MM.1S (cell line): ENCODE measurements around the gene SERPINB7.

Source experiments
- DNase-seq: peaks from one replicate; pipeline ENCODE4 v3.0.0-alpha.2; 2015
- H2AFZ ChIP-seq: fragments of 300-600 bp; sonication (generic); 2 replicates; pipeline ENCODE4 v1.6.0; 2016; ENCODE audit warnings: antibody characterized with exemption, low read length
- H3F3A ChIP-seq: fragments of 300-600 bp; sonication (generic); 2 replicates; pipeline ENCODE4 v1.6.1; 2016; ENCODE audit warnings: mild to moderate bottlenecking, antibody characterized with exemption, low read length, moderate library complexity, mixed read lengths; ENCODE audit not compliant: insufficient read depth
- H3K27ac ChIP-seq: fragments of 300-600 bp; sonication (generic); 2 replicates; pipeline ENCODE4 v1.5.1; 2016; ENCODE audit warnings: mild to moderate bottlenecking, low read length
- H3K27me3 ChIP-seq: fragments of 300-600 bp; sonication (generic); replicated peaks from 2 replicates; pipeline ENCODE4 v1.6.0; 2016; ENCODE audit warnings: low read length; ENCODE audit not compliant: insufficient read depth
- H3K36me3 ChIP-seq: fragments of 300-600 bp; sonication (generic); replicated peaks from 2 replicates; pipeline ENCODE4 v1.6.1; 2016; ENCODE audit warnings: mild to moderate bottlenecking, low read length, mixed read lengths; ENCODE audit not compliant: insufficient read depth
- H3K4me1 ChIP-seq: fragments of 300-600 bp; sonication (generic); 2 replicates; pipeline ENCODE4 v1.6.1; 2016; ENCODE audit warnings: low read length, mixed read lengths
- H3K4me2 ChIP-seq: fragments of 300-600 bp; sonication (generic); 2 replicates; pipeline ENCODE4 v1.6.0; 2016; ENCODE audit warnings: low read depth, low read length
- H3K4me3 ChIP-seq: fragments of 300-600 bp; sonication (generic); 2 replicates; pipeline ENCODE4 v1.5.1; 2016; ENCODE audit warnings: low read length, mixed read lengths
- H3K79me2 ChIP-seq: fragments of 300-600 bp; sonication (generic); 2 replicates; pipeline ENCODE4 v1.6.1; 2016; ENCODE audit warnings: mixed run types, low read length, mixed read lengths
- H3K9ac ChIP-seq: fragments of 300-600 bp; sonication (generic); 2 replicates; pipeline ENCODE4 v1.6.1; 2016; ENCODE audit warnings: low read length, mixed read lengths
- H3K9me2 ChIP-seq: fragments of 300-600 bp; sonication (generic); replicated peaks from 2 replicates; pipeline ENCODE4 v1.6.1; 2016; ENCODE audit warnings: mild to moderate bottlenecking, low read length, mixed read lengths; ENCODE audit not compliant: insufficient read depth
- H3K9me3 ChIP-seq: fragments of 300-600 bp; sonication (generic); replicated peaks from 2 replicates; pipeline ENCODE4 v1.6.1; 2016; ENCODE audit warnings: mild to moderate bottlenecking, low read length, mixed read lengths; ENCODE audit not compliant: insufficient read depth
- H4K20me1 ChIP-seq: fragments of 300-600 bp; sonication (generic); 2 replicates; pipeline ENCODE4 v1.6.1; 2016; ENCODE audit warnings: mild to moderate bottlenecking, low read length, moderate library complexity, mixed read lengths; ENCODE audit not compliant: insufficient read depth
- EZH2 ChIP-seq: fragments of 300-600 bp; sonication (generic); optimal IDR thresholded peaks from 2 replicates; pipeline ENCODE3; 2017; ENCODE audit warnings: low read depth, mild to moderate bottlenecking, antibody characterized with exemption, low read length, mixed read lengths
- EZH2phosphoT487 ChIP-seq: fragments of 300-600 bp; sonication (generic); IDR thresholded peaks from 2 replicates; pipeline ENCODE4 v1.6.1; 2018; ENCODE audit warnings: antibody characterized with exemption, low read length
- TF ChIP-seq, protein P1 (sequence below): fragments of 300-600 bp; sonication (generic); IDR thresholded peaks from 2 replicates; pipeline ENCODE4 v1.5.1; 2016; ENCODE audit warnings: antibody characterized with exemption, low read length, mixed read lengths

Gene SERPINB7

DNA sequence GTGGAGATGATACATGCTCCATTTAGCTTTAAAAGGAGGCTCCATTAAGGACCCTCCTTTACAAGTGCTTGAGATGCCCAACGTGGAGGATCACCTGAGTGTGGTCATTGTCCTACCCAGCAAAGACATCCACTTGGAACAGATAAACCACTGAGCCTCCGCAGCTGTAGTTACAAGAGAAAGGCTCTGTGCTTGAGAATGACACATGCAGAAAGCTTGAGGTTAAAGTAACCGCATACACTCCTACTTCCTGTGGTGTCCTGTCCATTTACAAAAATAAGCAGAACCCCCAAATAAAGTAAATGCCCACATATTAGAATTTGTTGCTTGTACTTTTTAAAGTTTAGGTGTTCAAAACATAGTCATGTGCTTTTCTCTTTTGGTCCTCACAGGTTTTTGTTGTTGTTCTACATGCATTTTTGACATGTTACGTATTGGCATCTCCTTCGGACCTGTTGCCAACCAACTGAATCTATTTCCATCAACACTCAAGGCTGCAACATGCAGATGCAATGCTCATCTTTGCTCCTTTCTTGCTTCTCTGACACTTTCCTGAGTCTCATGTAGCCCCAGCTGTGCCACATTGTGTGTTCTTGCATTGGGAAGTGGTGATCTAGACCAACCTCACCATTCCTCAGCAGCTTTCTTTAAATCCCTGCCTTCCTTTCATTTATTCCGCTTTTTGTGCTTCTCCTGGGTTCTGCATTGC, 56.0 kb downstream of the SERPINB7 start:
- Histone ChIP-seq H3K27me3 (no peaks in the 10 kb centered on the region), H3K9me2 (no peaks in the 10 kb centered on the region), H3F3A (no peaks in the 10 kb centered on the region; the same call in 1 of the 2 replicates), H3K79me2 (no peaks in the 10 kb centered on the region), H3K36me3 (no peaks in the 10 kb centered on the region), H3K9me3 (no peaks in the 10 kb centered on the region), H3K9ac (no peak overlapping the region), H3K27ac (peak overlapping the region; percentile 66; the same call in 1 of the 2 replicates), H4K20me1 (no peaks in the 10 kb centered on the region), H2AFZ (0 out of 2 replicates have a peak overlapping the region, but pooled peaks have one; percentile 18), H3K4me2 (peak overlapping the region; percentile 38), H3K4me1 (peaks cover 26% of the 10 kb centered on the region), H3K4me3 (0 out of 2 replicates have a peak overlapping the region, but pooled peaks have one; percentile 2)
- TF ChIP-seq EZH2 (no peak), EZH2phosphoT487 (no peak)
- TF ChIP-seq, protein P1, sequence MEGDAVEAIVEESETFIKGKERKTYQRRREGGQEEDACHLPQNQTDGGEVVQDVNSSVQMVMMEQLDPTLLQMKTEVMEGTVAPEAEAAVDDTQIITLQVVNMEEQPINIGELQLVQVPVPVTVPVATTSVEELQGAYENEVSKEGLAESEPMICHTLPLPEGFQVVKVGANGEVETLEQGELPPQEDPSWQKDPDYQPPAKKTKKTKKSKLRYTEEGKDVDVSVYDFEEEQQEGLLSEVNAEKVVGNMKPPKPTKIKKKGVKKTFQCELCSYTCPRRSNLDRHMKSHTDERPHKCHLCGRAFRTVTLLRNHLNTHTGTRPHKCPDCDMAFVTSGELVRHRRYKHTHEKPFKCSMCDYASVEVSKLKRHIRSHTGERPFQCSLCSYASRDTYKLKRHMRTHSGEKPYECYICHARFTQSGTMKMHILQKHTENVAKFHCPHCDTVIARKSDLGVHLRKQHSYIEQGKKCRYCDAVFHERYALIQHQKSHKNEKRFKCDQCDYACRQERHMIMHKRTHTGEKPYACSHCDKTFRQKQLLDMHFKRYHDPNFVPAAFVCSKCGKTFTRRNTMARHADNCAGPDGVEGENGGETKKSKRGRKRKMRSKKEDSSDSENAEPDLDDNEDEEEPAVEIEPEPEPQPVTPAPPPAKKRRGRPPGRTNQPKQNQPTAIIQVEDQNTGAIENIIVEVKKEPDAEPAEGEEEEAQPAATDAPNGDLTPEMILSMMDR = no peak
- DNase-seq = peak; percentile 84

- Histone ChIP-seq H3K4me2 (no peak overlapping the region), H3K9ac (no peak overlapping the region)
- no peak for TF ChIP-seq EZH2phosphoT487
- TF ChIP-seq, protein P1 = no peak
- no peak for TF ChIP-seq EZH2
Observed at GRCh38 chr18:63832470-63832869, 57.3 kb downstream of the SERPINB7 start.

GRCh38 chr18:63834471-63835113, 59.4 kb downstream of the SERPINB7 start:
- no peaks in the 10 kb centered on the region; the same call in 1 of the 2 replicates for H3F3A ChIP-seq

More at GRCh38 chr18:63832470-63832869, 57.3 kb downstream of the SERPINB7 start:
- no peaks in the 10 kb centered on the region for H4K20me1 ChIP-seq
- H3K27ac ChIP-seq = no peak overlapping the region
- no peaks in the 10 kb centered on the region for H3K27me3 ChIP-seq
- H3K4me3 ChIP-seq = no peak overlapping the region
- no peaks in the 10 kb centered on the region for H3K79me2 ChIP-seq
- peaks cover 31% of the 10 kb centered on the region for H3K4me1 ChIP-seq
- no peaks in the 10 kb centered on the region for H3K36me3 ChIP-seq
- no peaks in the 10 kb centered on the region; the same call in 1 of the 2 replicates for H3F3A ChIP-seq
- no peak for DNase-seq
- H3K9me2 ChIP-seq = no peaks in the 10 kb centered on the region
- H3K9me3 ChIP-seq = no peaks in the 10 kb centered on the region
- no peak overlapping the region for H2AFZ ChIP-seq

More at GRCh38 chr18:63834471-63835113, 59.4 kb downstream of the SERPINB7 start:
- no peak overlapping the region for H3K27ac ChIP-seq
- H3K9ac ChIP-seq = no peak overlapping the region
- peaks cover 32% of the 10 kb centered on the region for H3K4me1 ChIP-seq
- H3K27me3 ChIP-seq = no peaks in the 10 kb centered on the region
- TF ChIP-seq EZH2phosphoT487 = no peak
- H2AFZ ChIP-seq = no peak overlapping the region
- no peaks in the 10 kb centered on the region for H3K9me3 ChIP-seq
- no peaks in the 10 kb centered on the region for H3K9me2 ChIP-seq
- H3K4me2 ChIP-seq = no peak overlapping the region
- no peak for DNase-seq
- no peak overlapping the region for H3K4me3 ChIP-seq
- H4K20me1 ChIP-seq = no peaks in the 10 kb centered on the region
- H3K79me2 ChIP-seq = no peaks in the 10 kb centered on the region
- no peaks in the 10 kb centered on the region for H3K36me3 ChIP-seq
